ENCODE measurements around the gene NLRP9.

DNA sequence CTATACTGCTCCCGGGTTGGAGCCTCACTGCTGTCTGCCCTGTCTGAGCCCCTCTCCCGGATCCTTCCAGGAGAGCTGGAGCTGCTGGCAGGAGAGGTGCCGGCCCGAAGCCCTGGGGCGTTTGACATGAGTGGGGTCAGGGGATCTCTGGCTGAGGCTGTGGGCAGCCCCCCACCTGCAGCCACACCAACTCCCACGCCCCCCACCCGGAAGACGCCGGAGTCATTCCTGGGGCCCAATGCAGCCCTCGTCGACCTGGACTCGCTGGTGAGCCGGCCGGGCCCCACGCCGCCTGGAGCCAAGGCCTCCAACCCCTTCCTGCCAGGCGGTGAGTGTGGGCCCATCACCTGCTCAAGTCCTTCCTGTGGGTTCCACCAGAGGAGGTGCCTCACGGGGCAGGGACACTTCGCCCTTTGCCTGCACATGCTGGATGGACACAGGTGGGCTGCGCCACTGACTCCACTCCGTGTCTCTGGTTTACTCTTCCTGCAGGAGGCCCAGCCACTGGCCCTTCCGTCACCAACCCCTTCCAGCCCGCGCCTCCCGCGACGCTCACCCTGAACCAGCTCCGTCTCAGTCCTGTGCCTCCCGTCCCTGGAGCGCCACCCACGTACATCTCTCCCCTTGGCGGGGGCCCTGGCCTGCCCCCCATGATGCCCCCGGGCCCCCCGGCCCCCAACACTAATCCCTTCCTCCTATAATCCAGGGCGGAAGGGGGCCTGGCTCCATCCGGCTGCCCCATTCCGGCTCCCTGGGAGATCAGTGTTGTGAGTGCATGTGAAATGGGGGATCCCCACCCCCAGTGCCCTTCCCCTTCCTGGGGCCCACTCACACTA is 43.3 kb downstream of the NLRP9 start:
- TF ChIP-seq GABPA (IDR thresholded peaks at IDR 0.05; ENCODE audit: low read depth), result no peak
- TF ChIP-seq, protein P1, sequence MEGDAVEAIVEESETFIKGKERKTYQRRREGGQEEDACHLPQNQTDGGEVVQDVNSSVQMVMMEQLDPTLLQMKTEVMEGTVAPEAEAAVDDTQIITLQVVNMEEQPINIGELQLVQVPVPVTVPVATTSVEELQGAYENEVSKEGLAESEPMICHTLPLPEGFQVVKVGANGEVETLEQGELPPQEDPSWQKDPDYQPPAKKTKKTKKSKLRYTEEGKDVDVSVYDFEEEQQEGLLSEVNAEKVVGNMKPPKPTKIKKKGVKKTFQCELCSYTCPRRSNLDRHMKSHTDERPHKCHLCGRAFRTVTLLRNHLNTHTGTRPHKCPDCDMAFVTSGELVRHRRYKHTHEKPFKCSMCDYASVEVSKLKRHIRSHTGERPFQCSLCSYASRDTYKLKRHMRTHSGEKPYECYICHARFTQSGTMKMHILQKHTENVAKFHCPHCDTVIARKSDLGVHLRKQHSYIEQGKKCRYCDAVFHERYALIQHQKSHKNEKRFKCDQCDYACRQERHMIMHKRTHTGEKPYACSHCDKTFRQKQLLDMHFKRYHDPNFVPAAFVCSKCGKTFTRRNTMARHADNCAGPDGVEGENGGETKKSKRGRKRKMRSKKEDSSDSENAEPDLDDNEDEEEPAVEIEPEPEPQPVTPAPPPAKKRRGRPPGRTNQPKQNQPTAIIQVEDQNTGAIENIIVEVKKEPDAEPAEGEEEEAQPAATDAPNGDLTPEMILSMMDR (IDR thresholded peaks at IDR 0.05; ENCODE audit: insufficient read depth, low read length), result no peak
- TF ChIP-seq, protein P2, sequence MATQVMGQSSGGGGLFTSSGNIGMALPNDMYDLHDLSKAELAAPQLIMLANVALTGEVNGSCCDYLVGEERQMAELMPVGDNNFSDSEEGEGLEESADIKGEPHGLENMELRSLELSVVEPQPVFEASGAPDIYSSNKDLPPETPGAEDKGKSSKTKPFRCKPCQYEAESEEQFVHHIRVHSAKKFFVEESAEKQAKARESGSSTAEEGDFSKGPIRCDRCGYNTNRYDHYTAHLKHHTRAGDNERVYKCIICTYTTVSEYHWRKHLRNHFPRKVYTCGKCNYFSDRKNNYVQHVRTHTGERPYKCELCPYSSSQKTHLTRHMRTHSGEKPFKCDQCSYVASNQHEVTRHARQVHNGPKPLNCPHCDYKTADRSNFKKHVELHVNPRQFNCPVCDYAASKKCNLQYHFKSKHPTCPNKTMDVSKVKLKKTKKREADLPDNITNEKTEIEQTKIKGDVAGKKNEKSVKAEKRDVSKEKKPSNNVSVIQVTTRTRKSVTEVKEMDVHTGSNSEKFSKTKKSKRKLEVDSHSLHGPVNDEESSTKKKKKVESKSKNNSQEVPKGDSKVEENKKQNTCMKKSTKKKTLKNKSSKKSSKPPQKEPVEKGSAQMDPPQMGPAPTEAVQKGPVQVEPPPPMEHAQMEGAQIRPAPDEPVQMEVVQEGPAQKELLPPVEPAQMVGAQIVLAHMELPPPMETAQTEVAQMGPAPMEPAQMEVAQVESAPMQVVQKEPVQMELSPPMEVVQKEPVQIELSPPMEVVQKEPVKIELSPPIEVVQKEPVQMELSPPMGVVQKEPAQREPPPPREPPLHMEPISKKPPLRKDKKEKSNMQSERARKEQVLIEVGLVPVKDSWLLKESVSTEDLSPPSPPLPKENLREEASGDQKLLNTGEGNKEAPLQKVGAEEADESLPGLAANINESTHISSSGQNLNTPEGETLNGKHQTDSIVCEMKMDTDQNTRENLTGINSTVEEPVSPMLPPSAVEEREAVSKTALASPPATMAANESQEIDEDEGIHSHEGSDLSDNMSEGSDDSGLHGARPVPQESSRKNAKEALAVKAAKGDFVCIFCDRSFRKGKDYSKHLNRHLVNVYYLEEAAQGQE (IDR thresholded peaks at IDR 0.05; ENCODE audit: insufficient replicate concordance, low read depth), result no peak
- 0 out of 2 replicates have a peak, but pooled peaks have one; percentile 6 for TF ChIP-seq POLR2AphosphoS5 (IDR thresholded peaks at IDR 0.05; ENCODE audit: low read depth)

Measured in HL-60 (cell line).